Frontal cortex (tissue), 4 donors: Measurements from ENCODE around the gene TEX261. TPM values are rescaled to one million over a fixed set of nuclear protein-coding genes. Genes with fewer than 3 reads are reported as not detected.

ENCODE experiments used
- DNase-seq, 2 donors: peaks; one replicate each; pipeline ENCODE4 v3.0.0; 2012; ENCODE audit warnings: low spot score in 2 of 2
- FAIRE-seq: peaks from 2 replicates; lab custom pipeline; 2012; peaks lifted over from hg19 to GRCh38; lab: Jason Lieb, UNC
- total RNA-seq: library from RNA; depleted of rRNA; stranded (reverse); fragments of >200 nt; gene quantifications from one replicate; pipeline ENCODE4 v1.2.3, GENCODE V29; 2014
- donor health status: control.
- donor health status: control.
- donor health status: control.

The TEX261 gene
- total RNA-seq, 1 donor from 2014 or later = 13.5 TPM

- FAIRE-seq = no peak
These were observed 10.5 kb downstream of the TEX261 start for GRCh38 chr2:70984228-70984575.

GRCh38 chr2:70983506-70984227 is 11.0 kb downstream of the TEX261 start:
- DNase-seq (no peak), FAIRE-seq (no peak)

More at GRCh38 chr2:70984228-70984575, 10.5 kb downstream of the TEX261 start:
- no peak for DNase-seq

- no peak for DNase-seq
- FAIRE-seq = no peak
These were observed 11.7 kb downstream of the TEX261 start for GRCh38 chr2:70982971-70983370.

- FAIRE-seq (no peak), DNase-seq (no peak)
These were observed 12.5 kb downstream of the TEX261 start for GRCh38 chr2:70981866-70982810.

GRCh38 chr2:70981421-70981820 is 13.3 kb downstream of the TEX261 start:
- DNase-seq = no peak
- FAIRE-seq = no peak

GRCh38 chr2:70979626-70980025 is 15.0 kb downstream of the TEX261 start:
- FAIRE-seq = no peak
- no peak for DNase-seq

DNA sequence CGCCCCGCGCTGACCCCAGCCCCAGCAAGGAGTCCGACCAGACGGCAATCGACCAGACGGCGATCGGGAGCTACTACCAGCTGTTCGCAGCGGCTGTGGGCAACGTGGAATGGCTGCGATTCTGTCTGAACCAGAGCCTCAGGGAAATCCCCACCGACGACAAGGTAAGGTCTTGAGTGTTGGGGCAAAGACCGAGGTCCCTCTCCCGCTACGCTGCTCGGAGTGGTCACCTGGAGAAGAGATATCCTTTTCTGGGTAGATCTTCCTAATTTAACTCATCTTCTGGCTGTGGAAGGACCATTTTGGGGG is 15.5 kb downstream of the TEX261 start:
- DNase-seq = no peak
- no peak for FAIRE-seq

GRCh38 chr2:70978341-70979179 is 16.1 kb downstream of the TEX261 start, which contains the start of gene ANKRD53:
TSS of gene ANKRD53 (plus strand) at chr2:70978630. CDS start at chr2:70978646, 16 bp downstream.
- DNase-seq = no peak
- FAIRE-seq = no peak

DNA sequence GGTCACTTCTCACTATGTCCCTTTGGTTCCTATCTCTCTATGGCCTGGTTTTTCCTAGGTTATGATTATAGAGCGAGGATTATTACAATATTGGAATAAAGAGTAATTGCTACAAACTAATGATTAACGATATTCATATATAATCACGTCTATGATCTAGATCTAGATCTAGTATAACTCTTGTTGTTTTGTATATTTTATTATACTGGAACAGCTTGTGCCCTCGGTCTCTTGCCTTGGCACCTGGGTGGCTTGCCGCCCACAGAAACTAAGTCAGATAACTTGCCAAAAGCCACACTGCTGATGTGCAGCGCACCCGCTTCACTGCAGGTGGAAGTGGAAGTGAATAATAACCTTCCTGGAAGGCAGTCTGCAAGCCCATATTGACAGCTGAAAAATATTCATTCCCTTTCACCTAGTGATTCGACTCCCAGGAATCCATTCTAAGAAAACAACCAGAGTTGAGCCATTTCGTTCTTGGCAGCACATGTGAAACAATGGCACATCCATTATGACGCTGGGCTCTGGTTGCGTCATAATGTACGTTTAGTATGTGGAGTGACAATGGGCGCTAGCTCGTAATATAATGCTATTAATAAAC is 17.0 kb downstream of the TEX261 start:
- DNase-seq = no peak
- peak; percentile 40 for FAIRE-seq

DNA sequence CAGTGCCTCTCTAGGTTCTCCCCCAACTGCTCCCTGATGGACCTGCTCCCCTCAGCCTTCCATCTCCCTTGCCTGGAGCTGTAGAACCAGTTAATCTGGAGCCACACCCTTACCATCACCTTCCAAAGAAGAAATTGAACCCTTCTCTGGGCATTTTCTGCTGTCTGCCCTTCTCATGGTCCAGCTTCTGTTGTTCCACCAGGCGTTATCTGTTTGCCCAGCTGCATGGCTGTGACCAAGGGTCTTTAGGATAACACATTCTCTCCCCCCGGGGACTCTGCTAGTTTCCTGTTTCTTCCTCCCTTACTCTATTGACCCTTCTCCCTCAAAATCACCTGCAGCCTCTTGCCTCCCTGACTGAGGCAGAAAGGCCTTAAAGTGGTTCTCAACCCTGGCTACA is 19.4 kb downstream of the TEX261 start:
- FAIRE-seq (no peak), DNase-seq (no peak)

DNA sequence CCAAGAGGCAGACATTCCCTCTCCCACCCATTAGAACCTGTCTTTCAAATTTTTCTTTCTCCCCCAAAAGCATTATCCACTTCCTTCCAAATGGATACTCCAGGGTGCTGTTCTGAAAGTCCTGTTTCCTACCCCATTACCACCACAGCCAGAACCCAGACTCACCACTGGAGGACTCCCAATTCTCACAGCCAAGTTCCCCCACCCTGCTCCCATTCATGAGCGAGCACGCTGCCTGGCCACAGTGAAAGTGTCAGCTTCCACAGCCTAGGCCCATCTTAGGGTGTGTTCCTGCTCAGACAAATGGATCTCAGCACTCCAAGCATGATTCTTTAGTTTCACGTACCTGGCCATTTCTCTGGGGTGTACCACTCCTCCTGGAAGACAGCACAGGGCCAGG is 20.1 kb downstream of the TEX261 start:
- FAIRE-seq (no peak), DNase-seq (no peak)

DNA sequence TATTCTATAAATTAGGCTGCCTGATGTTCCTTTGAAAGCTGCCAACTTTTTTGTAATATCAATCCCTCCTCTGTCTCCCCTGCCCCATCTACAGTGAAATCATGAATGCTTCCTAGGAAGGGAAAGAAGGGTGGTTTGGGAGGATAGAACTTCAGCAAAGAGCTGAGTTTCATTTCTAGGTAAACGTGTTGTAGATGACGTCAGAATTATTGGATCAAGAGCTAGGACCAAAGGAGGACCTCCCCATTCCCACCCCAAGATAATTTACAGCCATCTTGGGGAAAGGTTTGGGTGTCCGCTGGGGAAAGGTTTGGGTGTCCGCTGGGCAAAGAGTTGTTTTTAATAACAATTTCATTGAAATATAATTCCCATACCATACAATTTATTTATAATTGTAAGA is 27.5 kb downstream of the TEX261 start:
- DNase-seq (no peak), FAIRE-seq (no peak)

- DNase-seq = no peak
- no peak for FAIRE-seq
These were observed 28.0 kb downstream of the TEX261 start for GRCh38 chr2:70966681-70967080.

- DNase-seq (no peak), FAIRE-seq (no peak)
These were observed 29.2 kb downstream of the TEX261 start for GRCh38 chr2:70965506-70965905.

DNA sequence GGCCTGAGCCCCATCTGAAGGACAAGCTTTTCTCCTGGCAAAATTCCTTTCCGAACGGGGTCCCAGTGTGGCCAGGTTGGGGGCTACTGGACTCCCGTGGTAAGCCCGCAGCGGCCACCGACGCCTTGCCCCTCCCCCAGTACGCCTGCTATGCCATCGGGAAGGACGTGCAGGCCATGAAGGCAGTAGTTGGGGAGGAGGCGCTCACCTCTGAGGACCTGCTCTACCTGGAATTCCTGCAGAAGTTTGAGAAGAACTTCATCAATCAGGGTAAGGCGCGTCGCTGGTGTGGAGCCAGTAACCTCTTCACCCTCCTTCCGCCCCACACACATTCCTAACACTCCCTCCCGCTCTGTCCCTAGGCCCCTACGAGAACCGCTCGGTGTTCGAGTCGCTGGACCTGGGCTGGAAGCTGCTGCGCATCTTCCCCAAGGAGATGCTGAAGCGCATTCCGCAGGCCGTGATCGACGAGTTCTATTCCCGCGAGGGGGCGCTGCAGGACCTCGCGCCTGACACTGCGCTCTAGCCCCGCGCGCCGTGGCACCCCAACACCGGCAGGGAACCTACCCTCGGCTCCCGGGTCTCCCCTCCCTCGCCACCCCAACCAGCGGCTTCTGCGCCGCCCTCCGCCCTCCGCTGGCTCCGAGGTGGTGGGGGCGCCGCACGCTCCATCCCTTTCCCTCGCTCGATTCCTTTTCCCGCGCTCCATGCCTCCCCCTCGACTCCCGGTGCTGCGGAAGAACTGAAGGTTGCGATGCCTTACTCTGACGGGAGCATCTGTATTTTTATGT is 29.9 kb downstream of the TEX261 start:
- no peak for FAIRE-seq
- DNase-seq = peak; percentile 54 to 79

GRCh38 chr2:70964133-70964532 is 30.5 kb downstream of the TEX261 start:
- FAIRE-seq (no peak), DNase-seq (no peak)

GRCh38 chr2:70962885-70963878 is 31.5 kb downstream of the TEX261 start:
- no peak for FAIRE-seq
- no peak for DNase-seq
